Retinal pigment epithelial cell (primary cell): ENCODE data around the gene GRIN2B.

Experiments used
- DNase-seq: peaks from one replicate; pipeline ENCODE4 v3.0.0-alpha.2; 2010; ENCODE audit warnings: low read depth
- H3K4me3 ChIP-seq: 2 replicates; pipeline ENCODE4 v1.5.1; 2011; ENCODE audit warnings: mild to moderate bottlenecking, low read length, control low read depth, moderate library complexity
- CTCF ChIP-seq: conservative IDR thresholded peaks from 2 replicates; pipeline ENCODE4 v1.5.1; 2011; ENCODE audit warnings: low read depth, low read length, control low read depth, inconsistent platforms

GRIN2B gene

GRCh38 chr12:13959131-13959723, 22.2 kb downstream of the GRIN2B start:
- DNase-seq: no peak
- no peak for TF ChIP-seq CTCF
- H3K4me3 ChIP-seq: no peak overlapping the region

- no peak overlapping the region for H3K4me3 ChIP-seq
- no peak for TF ChIP-seq CTCF
- DNase-seq: no peak
Observed at GRCh38 chr12:13957576-13957975, 23.8 kb downstream of the GRIN2B start.

GRCh38 chr12:13956060-13956590, 25.3 kb downstream of the GRIN2B start:
- H3K4me3 ChIP-seq: no peak overlapping the region
- TF ChIP-seq CTCF: no peak
- no peak for DNase-seq

DNA sequence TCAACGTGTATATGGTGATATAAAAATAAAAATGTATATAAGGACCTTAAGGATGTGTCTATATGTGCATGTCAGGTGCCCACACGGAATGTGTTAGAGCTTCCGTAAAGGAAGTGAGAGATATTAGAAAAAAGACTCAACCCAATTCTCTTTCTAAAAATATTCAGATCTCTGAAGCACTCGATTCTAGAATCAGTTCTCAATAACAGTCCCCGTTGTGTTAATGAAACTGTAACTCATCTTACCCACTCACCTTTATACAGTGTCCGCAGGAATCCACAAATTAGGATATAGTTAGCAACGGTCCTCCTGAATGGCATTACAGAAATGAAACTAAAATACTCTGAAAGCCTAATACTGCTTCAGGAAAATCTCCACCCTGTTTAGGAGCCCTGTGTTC, 29.3 kb downstream of the GRIN2B start:
- H3K4me3 ChIP-seq: no peak overlapping the region
- no peak for TF ChIP-seq CTCF
- no peak for DNase-seq

DNA sequence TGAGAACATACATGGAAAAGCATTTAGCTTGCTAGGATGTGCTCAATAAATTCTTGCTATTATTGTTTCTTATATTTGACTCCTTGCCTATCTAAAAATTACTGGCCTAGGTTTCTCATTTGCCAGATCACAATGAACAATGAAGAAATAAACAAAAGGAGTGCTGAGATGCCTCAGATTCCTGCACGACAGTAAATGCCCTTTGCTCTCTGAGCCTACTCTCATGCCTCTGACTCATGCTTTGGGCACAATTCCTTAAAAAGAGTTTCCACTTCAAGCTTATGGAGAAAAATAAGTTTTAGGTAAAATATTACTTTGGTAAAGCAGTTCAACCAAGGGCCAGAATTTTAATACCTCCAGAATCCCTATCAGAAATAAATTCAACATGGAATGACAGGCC, 30.9 kb downstream of the GRIN2B start:
- H3K4me3 ChIP-seq: no peak overlapping the region
- DNase-seq: peak; percentile 15
- no peak for TF ChIP-seq CTCF

DNA sequence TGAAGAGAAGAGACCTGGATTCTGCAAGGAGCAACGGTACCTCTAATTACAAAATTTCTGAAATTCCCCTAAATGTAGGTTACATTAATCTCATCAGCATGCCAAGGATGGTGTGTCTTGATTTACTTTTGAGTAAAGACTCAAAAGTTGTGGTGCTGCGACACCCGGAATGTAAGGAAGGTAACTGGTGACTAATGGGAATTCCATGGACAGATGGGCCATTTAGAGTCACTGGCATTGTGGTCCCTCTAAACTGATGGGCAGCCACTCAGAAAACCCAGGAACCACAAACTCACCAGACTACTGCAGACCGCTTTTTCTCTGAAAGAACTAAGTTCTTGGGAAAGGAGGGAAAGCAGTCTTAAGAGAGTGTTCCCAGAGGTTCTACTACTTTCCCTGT, 32.8 kb downstream of the GRIN2B start:
- TF ChIP-seq CTCF: no peak
- DNase-seq: no peak
- no peak overlapping the region for H3K4me3 ChIP-seq

- no peak overlapping the region for H3K4me3 ChIP-seq
- TF ChIP-seq CTCF: no peak
- DNase-seq: peak; percentile 10
Observed at GRCh38 chr12:13947276-13947946, 34.0 kb downstream of the GRIN2B start.
